DMS 273 (cell line): ENCODE data around the gene TMEM232.

Source experiments
- DNase-seq: peaks from one replicate; lab custom pipeline; 2025; ENCODE audit not compliant: unreplicated experiment; lab: John Stamatoyannopoulos, UW

The TMEM232 gene

GRCh38 chr5:110517396-110517795 is 209.1 kb downstream of the TMEM232 start:
- DNase-seq, result no peak

- DNase-seq, result no peak
Measured at GRCh38 chr5:110514030-110514429, 212.4 kb downstream of the TMEM232 start.

- DNase-seq, result no peak
Measured at GRCh38 chr5:110512266-110512665, 214.2 kb downstream of the TMEM232 start.

- DNase-seq, result no peak
Measured at GRCh38 chr5:110510146-110510545, 216.3 kb downstream of the TMEM232 start.

GRCh38 chr5:110507972-110508371 is 218.5 kb downstream of the TMEM232 start:
- DNase-seq, result no peak

- no peak for DNase-seq
Measured at GRCh38 chr5:110506378-110506777, 220.1 kb downstream of the TMEM232 start.

GRCh38 chr5:110496276-110496675 is 230.2 kb downstream of the TMEM232 start:
- DNase-seq, result no peak

- DNase-seq, result no peak
Measured at GRCh38 chr5:110492446-110492845, 234.0 kb downstream of the TMEM232 start.

- DNase-seq, result peak; percentile 12
Measured at GRCh38 chr5:110478895-110479294, 247.6 kb downstream of the TMEM232 start.

- DNase-seq, result no peak
Measured at GRCh38 chr5:110477911-110478310, 248.6 kb downstream of the TMEM232 start.

GRCh38 chr5:110476164-110476563 is 250.3 kb downstream of the TMEM232 start:
- peak; percentile 54 for DNase-seq

GRCh38 chr5:110475529-110475928 is 250.9 kb downstream of the TMEM232 start:
- no peak for DNase-seq

GRCh38 chr5:110469486-110469885 is 257.0 kb downstream of the TMEM232 start:
- no peak for DNase-seq

GRCh38 chr5:110463106-110463505 is 263.4 kb downstream of the TMEM232 start:
- DNase-seq, result no peak

- no peak for DNase-seq
Measured at GRCh38 chr5:110460837-110461236, 265.6 kb downstream of the TMEM232 start.

GRCh38 chr5:110458313-110458712 is 268.2 kb downstream of the TMEM232 start:
- no peak for DNase-seq

- no peak for DNase-seq
Measured at GRCh38 chr5:110442856-110443255, 283.6 kb downstream of the TMEM232 start.

- DNase-seq, result peak; percentile 70
Measured at GRCh38 chr5:110441035-110441434, 285.4 kb downstream of the TMEM232 start.

GRCh38 chr5:110440058-110440457 is 286.4 kb downstream of the TMEM232 start:
- DNase-seq, result no peak

GRCh38 chr5:110439296-110439695 is 287.2 kb downstream of the TMEM232 start:
- peak; percentile 3 for DNase-seq

GRCh38 chr5:110435207-110435606 is 291.3 kb downstream of the TMEM232 start:
- no peak for DNase-seq

GRCh38 chr5:110431603-110432002 is 294.9 kb downstream of the TMEM232 start:
- no peak for DNase-seq

GRCh38 chr5:110414360-110414759 is 312.1 kb downstream of the TMEM232 start:
- DNase-seq, result peak; percentile 19

- no peak for DNase-seq
Measured at GRCh38 chr5:110413856-110414255, 312.6 kb downstream of the TMEM232 start.
